Measurements from ENCODE around the gene LSM7.
"Not testable (repeated sequence)": the region's sequence is repeated elsewhere in the genome, so short reads cannot be mapped to it uniquely, and the experiment has no call there.

LSM7 gene

DNA sequence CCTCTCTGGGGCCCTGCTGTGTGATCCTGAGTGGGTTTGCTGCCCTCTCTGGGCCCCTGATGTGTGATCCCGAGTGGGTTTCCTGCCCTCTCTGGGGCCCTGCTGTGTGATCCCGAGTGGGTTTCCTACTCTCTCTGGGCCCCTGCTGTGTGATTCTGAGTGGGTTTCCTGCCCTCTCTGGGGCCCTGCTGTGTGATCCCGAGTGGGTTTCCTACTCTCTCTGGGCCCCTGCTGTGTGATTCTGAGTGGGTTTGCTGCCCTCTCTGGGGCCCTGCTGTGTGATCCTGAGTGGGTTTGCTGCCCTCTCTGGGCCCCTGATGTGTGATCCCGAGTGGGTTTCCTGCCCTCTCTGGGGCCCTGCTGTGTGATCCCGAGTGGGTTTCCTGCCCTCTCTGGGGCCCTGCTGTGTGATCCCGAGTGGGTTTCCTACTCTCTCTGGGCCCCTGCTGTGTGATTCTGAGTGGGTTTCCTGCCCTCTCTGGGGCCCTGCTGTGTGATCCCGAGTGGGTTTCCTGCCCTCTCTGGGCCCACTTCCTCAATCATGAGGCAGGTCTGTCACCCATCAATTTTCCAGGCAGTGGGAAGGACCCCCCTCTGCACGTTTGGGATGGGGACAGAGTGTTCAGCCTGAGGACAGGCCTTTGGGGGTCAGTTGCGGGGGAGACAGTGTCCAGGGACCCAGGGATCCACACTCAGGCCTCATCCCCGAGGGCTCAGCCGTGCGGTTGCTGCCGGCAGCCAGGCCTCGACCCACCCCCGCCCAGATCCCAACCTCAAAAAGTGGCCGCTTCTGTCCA lies 46.9 kb downstream of the LSM7 start:
- in situ Hi-C loops (cut with MboI; ENCODE audit: low sequenced_read_pairs): not testable (repeated sequence)

GRCh38 chr19:2280633-2281264 lies 47.6 kb downstream of the LSM7 start:
- in situ Hi-C loops (cut with MboI; ENCODE audit: low sequenced_read_pairs): no loop called here

DNA sequence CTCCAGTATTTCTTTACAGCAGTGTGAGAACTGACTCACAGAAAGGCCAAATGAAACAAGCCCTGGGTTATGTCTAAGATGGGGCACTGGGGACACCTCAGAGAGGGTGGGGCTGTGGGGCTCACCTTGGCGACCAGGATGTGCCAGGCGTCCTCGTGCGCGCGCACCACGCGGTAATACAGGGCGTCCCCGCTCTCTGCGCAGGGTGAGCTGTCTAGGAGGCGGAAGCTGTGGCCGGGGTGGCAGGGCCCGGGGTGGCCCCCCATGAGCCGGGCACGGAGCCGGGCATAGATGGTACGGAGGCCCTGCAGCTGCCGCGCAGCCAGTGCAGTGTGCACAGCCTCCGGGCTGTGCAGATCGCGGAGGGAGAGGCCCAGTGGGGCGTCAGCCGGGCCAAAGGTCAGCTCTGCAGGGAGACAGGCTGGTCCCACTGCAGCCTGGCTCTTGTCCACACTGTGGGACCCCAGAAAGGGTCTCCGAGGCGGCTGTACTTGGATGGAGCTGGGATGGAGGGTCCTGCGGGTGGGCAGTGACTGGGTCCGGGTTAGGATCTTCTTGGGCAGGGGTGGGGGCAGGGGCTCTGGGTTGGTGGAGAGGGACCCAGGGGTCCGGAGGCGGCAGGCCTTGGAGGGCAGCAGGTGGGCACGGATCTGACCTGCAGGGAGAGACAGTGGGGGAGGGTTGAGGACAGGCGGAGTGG lies 49.8 kb downstream of the LSM7 start:
- in situ Hi-C loops (cut with MboI; ENCODE audit: low sequenced_read_pairs): no loop called here

DNA sequence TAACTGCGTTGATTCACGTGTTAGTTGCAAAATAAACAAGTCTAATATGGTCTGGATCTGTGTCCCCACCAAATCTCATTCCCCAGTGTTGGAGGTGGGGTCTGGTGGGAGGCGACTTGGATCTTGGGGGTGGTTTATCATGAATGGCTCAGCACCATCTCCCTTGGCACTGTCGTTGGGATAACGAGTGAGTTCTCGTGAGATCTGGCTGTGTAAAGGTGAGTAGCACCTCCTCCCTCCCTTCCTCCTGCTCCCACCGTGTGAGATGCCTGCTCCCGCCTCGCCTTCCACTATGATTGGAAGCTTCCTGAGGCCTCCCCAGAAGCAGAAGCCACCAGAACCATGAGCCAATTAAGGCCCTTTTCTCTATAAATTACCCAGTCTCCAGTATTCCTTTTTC lies 51.2 kb downstream of the LSM7 start:
- in situ Hi-C loops (cut with MboI; ENCODE audit: low sequenced_read_pairs): no loop called here

DNA sequence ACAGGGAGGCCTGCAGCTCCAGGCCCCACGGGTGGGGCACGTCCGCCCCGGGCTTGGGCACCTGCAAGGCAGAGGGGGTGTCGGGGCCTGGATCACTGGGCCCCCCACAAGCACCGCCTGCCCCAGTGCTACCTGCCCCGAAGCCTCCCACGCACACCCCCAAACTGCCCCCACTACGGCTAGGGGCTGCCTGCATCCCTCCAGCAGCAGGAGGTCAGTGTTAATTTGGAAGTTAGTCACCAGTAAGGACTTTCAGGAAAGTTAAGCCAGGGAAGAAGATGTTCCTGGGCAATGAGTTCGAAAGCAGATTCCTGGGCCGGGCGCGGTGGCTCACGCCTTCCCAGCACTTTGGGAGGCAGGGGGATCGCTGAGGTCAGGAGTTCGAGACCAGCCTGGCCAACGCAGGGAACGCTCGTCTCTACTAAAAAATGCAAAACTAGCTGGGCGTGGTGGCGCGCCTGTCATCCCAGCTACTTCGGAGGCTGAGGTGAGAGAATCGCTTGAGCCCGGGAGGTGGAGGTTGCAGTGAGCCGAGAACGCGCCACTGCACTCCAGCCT lies 51.9 kb downstream of the LSM7 start:
- in situ Hi-C loops (cut with MboI; ENCODE audit: low sequenced_read_pairs): no loop called here

- in situ Hi-C loops (cut with MboI; ENCODE audit: low sequenced_read_pairs): no loop called here
These were observed 52.6 kb downstream of the LSM7 start for GRCh38 chr19:2275588-2276428.

DNA sequence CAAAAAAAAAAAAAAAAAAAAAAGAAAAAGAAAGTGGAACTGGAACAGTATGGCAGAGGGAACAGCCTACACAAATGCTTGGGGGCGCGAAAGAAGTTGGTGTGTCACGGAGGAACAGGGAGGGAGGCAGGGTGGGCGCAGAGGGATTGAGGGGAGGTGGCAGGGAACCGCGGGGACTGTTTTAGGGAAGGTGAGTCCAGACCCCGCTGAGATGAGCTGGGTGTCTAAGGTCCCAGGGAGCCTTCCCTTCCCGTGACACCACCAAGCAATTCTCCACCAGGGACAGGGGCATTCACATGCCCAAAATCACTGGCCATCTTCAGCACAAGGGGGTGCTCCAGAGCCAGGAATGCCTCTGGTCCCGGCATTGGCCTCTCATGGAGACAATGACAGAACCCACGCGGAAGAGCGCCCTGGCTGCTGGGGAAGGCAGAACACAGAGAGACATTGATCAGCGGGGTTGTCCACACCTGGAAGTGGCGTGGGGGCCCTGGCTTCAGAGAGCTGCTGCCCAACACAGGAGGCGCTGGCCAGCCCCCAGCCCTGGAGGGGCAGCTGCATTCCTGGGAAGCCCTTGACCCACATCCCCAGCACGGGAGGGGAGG lies 53.4 kb downstream of the LSM7 start:
- in situ Hi-C loops (cut with MboI; ENCODE audit: low sequenced_read_pairs): no loop called here

GRCh38 chr19:2274185-2274711 lies 54.1 kb downstream of the LSM7 start:
- in situ Hi-C loops (cut with MboI; ENCODE audit: low sequenced_read_pairs): no loop called here

- in situ Hi-C loops (cut with MboI; ENCODE audit: low sequenced_read_pairs): no loop called here
These were observed 54.8 kb downstream of the LSM7 start for GRCh38 chr19:2273356-2274184.
